Fibroblast of lung (primary cell): ENCODE results near the gene MIS18BP1. TPM values are rescaled to one million over a fixed set of nuclear protein-coding genes. Genes with fewer than 3 reads are reported as not detected.

Experiments
- DNase-seq, 2 donors: peaks; one replicate each; pipeline versions ENCODE4 v3.0.0 to v3.0.0-alpha.2; 2010; ENCODE audit warnings: low read depth in 2 of 2
- H2AFZ ChIP-seq: 2 replicates; pipeline ENCODE4 v1.5.1; 2012; ENCODE audit warnings: low read length, control low read depth, inconsistent platforms
- H3K27ac ChIP-seq: 2 replicates; pipeline ENCODE4 v1.5.1; 2011; ENCODE audit warnings: low read length, control low read depth; ENCODE audit not compliant: insufficient read depth
- H3K27me3 ChIP-seq: 2 replicates; pipeline ENCODE4 v1.5.1; 2011; ENCODE audit warnings: mild to moderate bottlenecking, low read length; ENCODE audit not compliant: control insufficient read depth, insufficient read depth
- H3K36me3 ChIP-seq: 2 replicates; pipeline ENCODE4 v1.5.1; 2011; ENCODE audit warnings: low read length; ENCODE audit not compliant: control insufficient read depth, insufficient read depth
- H3K4me1 ChIP-seq: 2 replicates; pipeline ENCODE4 v1.5.1; 2011; ENCODE audit warnings: low read length; ENCODE audit not compliant: control insufficient read depth, insufficient read depth; ENCODE audit errors: extremely low read depth
- H3K4me2 ChIP-seq: 2 replicates; pipeline ENCODE4 v1.5.1; 2011; ENCODE audit warnings: low read length, control low read depth; ENCODE audit not compliant: insufficient read depth; ENCODE audit errors: extremely low read depth
- H3K4me3 ChIP-seq, 4 experiments: fragments of 200-600 bp in 1 of 4; sonication (generic) in 1 of 4; replicated peaks in 1 of 4; 2 replicates each; pipeline ENCODE4 v1.5.1; 2011 to 2016; ENCODE audit warnings: low read length in 4 of 4, low read depth in 3 of 4, mild to moderate bottlenecking in 3 of 4, control low read depth in 2 of 4, inconsistent platforms in 1 of 4, mixed read lengths in 1 of 4; ENCODE audit not compliant: insufficient read depth in 1 of 4; ENCODE audit errors: control extremely low read depth in 1 of 4
- H3K79me2 ChIP-seq: 2 replicates; pipeline ENCODE4 v1.5.1; 2012; ENCODE audit warnings: mild to moderate bottlenecking, low read length, inconsistent platforms; ENCODE audit not compliant: control insufficient read depth, insufficient read depth
- H3K9ac ChIP-seq: 2 replicates; pipeline ENCODE4 v1.5.1; 2011; ENCODE audit warnings: mild to moderate bottlenecking, low read length, control low read depth; ENCODE audit not compliant: insufficient read depth
- H3K9me3 ChIP-seq: 2 replicates; pipeline ENCODE4 v1.5.1; 2012; ENCODE audit warnings: low read depth, low read length; ENCODE audit not compliant: control insufficient read depth, insufficient read depth
- H4K20me1 ChIP-seq: 2 replicates; pipeline ENCODE4 v1.5.1; 2011; ENCODE audit warnings: low read length; ENCODE audit not compliant: control insufficient read depth, insufficient read depth; ENCODE audit errors: extremely low read depth
- EZH2 ChIP-seq: IDR thresholded peaks from 2 replicates; pipeline ENCODE4 v1.5.1; 2012; ENCODE audit warnings: low read length, control low read depth, mild to moderate bottlenecking; ENCODE audit errors: missing control alignments
- polyA plus RNA-seq, 2 donors: library from polyadenylated mRNA; depleted of rRNA in 1 of 2; stranded (reverse) in 1 of 2; unstranded in 1 of 2; fragments of >200 nt; gene quantifications; 2 replicates each; pipeline ENCODE4 v1.2.1, GENCODE V29; 2011 to 2012; ENCODE audit warnings: missing spikeins in 1 of 2
- total RNA-seq: library from RNA; depleted of rRNA; stranded (reverse); fragments of >200 nt; gene quantifications from 2 replicates; pipeline ENCODE4 v1.2.1, GENCODE V29; 2014
- TF ChIP-seq, protein P1 (sequence below), 2 donors: IDR thresholded peaks in 1 of 2; conservative IDR thresholded peaks in 1 of 2; 1 replicate in 1 of 2; 2 replicates in 1 of 2; pipeline ENCODE4 v1.5.1; 2011 to 2012; ENCODE audit warnings: low read length in 2 of 2, control low read depth in 1 of 2, inconsistent platforms in 1 of 2, low read depth in 1 of 2, mild to moderate bottlenecking in 1 of 2

The MIS18BP1 gene
- total and polyA plus RNA-seq, 2 donors (not counting 1 experiment from before 2014, with no cell fraction given): 13.3 to 26.4 TPM

DNA sequence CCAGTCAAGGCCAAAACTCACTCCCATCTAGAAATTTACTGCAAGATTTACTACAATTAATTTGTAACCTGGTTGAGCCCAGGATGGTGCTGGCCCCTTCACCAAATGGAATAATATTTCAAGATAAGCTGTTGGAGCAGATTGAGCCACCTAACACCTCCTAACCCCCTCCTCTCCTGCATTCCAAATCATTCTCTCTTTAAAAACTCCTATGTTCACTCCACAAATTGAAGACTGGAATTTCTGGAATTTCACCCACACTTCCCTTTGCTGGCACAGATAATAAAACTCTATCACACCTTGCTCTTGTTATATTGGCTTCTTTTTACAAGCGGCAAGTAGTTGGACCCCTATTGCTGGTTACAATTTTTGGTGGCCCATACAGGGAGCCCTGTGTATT lies 41.7 kb downstream of the MIS18BP1 start:
- Histone ChIP-seq H3K27me3 (no peaks in the 10 kb centered on the region), H3K79me2 (no peaks in the 10 kb centered on the region), H3K9me3 (no peaks in the 10 kb centered on the region), H3K27ac (no peak overlapping the region), H3K4me1 (no peaks in the 10 kb centered on the region), H2AFZ (no peak overlapping the region), H3K4me2 (no peak overlapping the region), H3K4me3 (no peak overlapping the region), H3K9ac (no peak overlapping the region), H4K20me1 (no peaks in the 10 kb centered on the region), H3K36me3 (peaks cover 2% of the 10 kb centered on the region)
- no peak for TF ChIP-seq EZH2
- TF ChIP-seq, protein P1, sequence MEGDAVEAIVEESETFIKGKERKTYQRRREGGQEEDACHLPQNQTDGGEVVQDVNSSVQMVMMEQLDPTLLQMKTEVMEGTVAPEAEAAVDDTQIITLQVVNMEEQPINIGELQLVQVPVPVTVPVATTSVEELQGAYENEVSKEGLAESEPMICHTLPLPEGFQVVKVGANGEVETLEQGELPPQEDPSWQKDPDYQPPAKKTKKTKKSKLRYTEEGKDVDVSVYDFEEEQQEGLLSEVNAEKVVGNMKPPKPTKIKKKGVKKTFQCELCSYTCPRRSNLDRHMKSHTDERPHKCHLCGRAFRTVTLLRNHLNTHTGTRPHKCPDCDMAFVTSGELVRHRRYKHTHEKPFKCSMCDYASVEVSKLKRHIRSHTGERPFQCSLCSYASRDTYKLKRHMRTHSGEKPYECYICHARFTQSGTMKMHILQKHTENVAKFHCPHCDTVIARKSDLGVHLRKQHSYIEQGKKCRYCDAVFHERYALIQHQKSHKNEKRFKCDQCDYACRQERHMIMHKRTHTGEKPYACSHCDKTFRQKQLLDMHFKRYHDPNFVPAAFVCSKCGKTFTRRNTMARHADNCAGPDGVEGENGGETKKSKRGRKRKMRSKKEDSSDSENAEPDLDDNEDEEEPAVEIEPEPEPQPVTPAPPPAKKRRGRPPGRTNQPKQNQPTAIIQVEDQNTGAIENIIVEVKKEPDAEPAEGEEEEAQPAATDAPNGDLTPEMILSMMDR (conservative IDR thresholded peaks at IDR 0.05 in 1 of 2, IDR thresholded peaks at IDR 0.05 in 1 of 2; ENCODE audit: low read depth in 1 of 2, low read length in 2 of 2): no peak
- DNase-seq: peak in 1 of 2 donors; percentile 29

DNA sequence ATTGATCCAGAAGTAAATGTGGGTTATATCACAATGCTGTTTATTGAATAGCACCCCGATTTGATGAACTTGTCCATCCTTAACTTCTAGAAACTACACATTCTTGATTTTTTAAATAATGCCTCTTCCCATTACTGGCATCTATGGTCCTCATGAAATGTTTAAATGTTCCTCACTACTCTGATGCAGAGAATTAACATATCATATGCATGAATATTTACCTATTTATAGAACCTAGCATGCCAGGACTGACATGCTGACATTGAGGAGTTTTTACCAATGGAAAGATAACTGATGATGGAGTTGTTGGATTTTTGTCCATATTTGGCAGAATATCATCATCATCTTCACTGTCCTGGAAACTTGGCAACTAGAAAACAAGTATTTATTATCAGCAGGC lies 42.8 kb downstream of the MIS18BP1 start:
- H2AFZ ChIP-seq: no peak overlapping the region
- H3K9ac ChIP-seq: no peak overlapping the region
- peaks cover 2% of the 10 kb centered on the region for H3K36me3 ChIP-seq
- TF ChIP-seq EZH2: no peak
- TF ChIP-seq, protein P1 (conservative IDR thresholded peaks at IDR 0.05 in 1 of 2, IDR thresholded peaks at IDR 0.05 in 1 of 2; ENCODE audit: low read depth in 1 of 2, low read length in 2 of 2): no peak
- no peak overlapping the region for H3K4me2 ChIP-seq
- H3K27me3 ChIP-seq: no peaks in the 10 kb centered on the region
- DNase-seq: no peak
- H3K27ac ChIP-seq: no peak overlapping the region
- no peaks in the 10 kb centered on the region for H3K4me1 ChIP-seq
- no peaks in the 10 kb centered on the region for H3K9me3 ChIP-seq
- no peaks in the 10 kb centered on the region for H3K79me2 ChIP-seq
- no peaks in the 10 kb centered on the region for H4K20me1 ChIP-seq
- no peak overlapping the region for H3K4me3 ChIP-seq

DNA sequence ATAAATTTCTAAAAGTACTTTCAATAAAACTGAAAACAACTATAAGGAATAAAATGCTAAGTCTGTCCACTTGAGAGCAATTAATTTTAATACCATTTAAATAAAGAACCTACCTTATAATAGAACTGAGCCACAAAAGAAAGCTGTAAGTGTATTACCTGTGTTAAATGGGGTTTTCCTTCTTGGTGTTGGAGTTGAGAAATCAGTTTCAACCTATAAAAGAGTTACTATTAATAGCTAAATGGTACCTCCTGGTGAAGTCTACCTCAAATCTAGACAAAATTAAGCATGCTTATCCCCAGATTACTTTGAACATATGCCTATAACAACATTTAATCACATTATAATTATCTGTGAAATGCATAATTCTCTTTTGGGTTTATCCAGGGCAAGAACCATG lies 48.8 kb downstream of the MIS18BP1 start:
- no peak for DNase-seq
- Histone ChIP-seq H3K4me3 (no peak overlapping the region), H2AFZ (no peak overlapping the region), H4K20me1 (no peaks in the 10 kb centered on the region), H3K9me3 (no peaks in the 10 kb centered on the region), H3K9ac (no peak overlapping the region), H3K27me3 (no peaks in the 10 kb centered on the region), H3K4me2 (no peak overlapping the region), H3K36me3 (peaks cover 2% of the 10 kb centered on the region), H3K79me2 (no peaks in the 10 kb centered on the region), H3K27ac (no peak overlapping the region), H3K4me1 (no peaks in the 10 kb centered on the region)
- TF ChIP-seq EZH2: no peak
- TF ChIP-seq, protein P1 (conservative IDR thresholded peaks at IDR 0.05 in 1 of 2, IDR thresholded peaks at IDR 0.05 in 1 of 2; ENCODE audit: low read depth in 1 of 2, low read length in 2 of 2): no peak
